ENCODE measurements around the gene SNRNP27. TPM values are rescaled to one million over a fixed set of nuclear protein-coding genes. Genes with fewer than 3 reads are reported as not detected.

The SNRNP27 gene, protein sequence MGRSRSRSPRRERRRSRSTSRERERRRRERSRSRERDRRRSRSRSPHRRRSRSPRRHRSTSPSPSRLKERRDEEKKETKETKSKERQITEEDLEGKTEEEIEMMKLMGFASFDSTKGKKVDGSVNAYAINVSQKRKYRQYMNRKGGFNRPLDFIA
- 74.1 and 74.2 TPM in 2 replicates for polyA plus RNA-seq (2013)

DNA sequence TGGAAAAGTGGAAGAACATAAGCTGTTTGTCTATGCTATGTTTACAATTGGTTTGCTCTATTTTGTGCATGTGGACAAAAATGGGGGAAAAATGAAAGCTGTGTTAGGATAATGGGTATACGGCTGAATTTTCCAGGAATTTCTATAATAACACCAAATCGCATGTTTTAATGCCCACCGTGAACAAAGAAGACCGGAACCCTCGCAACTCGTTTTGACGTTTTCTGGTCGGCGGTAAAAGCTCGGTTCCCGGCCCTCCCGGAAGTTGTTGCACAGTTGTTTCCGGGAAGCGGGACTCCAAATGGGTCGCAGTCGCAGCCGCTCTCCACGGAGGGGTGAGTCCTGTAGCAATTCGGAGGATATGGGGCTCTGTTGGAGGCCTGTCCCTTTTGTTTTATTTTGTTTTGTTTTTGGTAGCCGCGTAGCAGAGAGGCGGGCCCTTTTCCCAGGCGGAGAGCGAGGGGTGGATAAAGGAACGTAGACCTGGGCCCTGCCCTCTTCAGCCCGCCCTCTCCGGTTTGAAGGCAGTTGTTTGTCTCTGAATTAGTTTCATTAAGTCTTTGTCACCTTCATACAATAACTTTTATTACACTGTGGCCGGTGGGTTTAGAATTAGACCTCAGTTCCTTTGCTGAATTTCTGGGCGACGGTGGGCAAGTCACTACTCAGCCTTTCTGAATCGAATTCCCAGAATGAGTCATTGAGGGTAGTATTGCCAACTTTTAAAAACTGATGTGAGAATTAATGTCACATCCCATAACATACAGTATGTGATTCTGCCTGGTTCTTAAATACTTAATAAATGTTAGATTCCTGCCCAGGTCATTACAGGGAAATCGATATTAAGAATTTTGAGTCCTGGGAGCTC, at the start of gene SNRNP27:
Gene SNRNP27, plus strand, starts transcription at position 273 of the 868 bp plus-strand sequence. Its CDS starts 29 bp downstream, at position 302.
- H2AK5ac ChIP-seq (ENCODE audit: low read length): no peak within 1 kb of the TSS
- H3K79me2 ChIP-seq (ENCODE audit: control insufficient read depth, insufficient read depth, low read length, poor library complexity): peaks cover 6% of the 10 kb centered on the region
- peak within 1 kb of the TSS; percentile 86 for H2AFZ ChIP-seq (ENCODE audit: insufficient read depth, low read length, poor library complexity)
- H2BK120ac ChIP-seq (ENCODE audit: insufficient read depth, low read length, poor library complexity): peak within 1 kb of the TSS; percentile 7
- peak within 1 kb of the TSS; percentile 70 for H4K12ac ChIP-seq (ENCODE audit: low read depth, low read length)
- H2BK5ac ChIP-seq (ENCODE audit: low read depth, low read length, poor library complexity): peak within 1 kb of the TSS; percentile 26
- no peaks in the 10 kb centered on the region for H3K27me3 ChIP-seq (ENCODE audit: insufficient read depth, low read length)
- no peaks in the 10 kb centered on the region for H3K9me3 ChIP-seq (ENCODE audit: insufficient read depth, low read depth, low read length)
- peak within 1 kb of the TSS; percentile 55 for H4K91ac ChIP-seq (ENCODE audit: low read depth, low read length)
- H3K4me3 ChIP-seq (ENCODE audit: low read depth, low read length): peak within 1 kb of the TSS; percentile 78
- peaks cover 4% of the 10 kb centered on the region for H3K79me1 ChIP-seq (ENCODE audit: low read length)
- peaks cover 12 to 13% of the 10 kb centered on the region in 2 experiments for H3K36me3 ChIP-seq (ENCODE audit: control insufficient read depth in 1 of 2, insufficient read depth in 2 of 2, low read length in 2 of 2)
- WGBS (ENCODE audit: extremely low coverage, insufficient coverage, insufficient read length): no CpG with 5 or more reads among the region's 32 CpGs
- peak within 1 kb of the TSS; percentile 90 for H4K8ac ChIP-seq (ENCODE audit: low read depth, low read length)
- peak; percentile 46 to 73 for DNase-seq
- H3K4me1 ChIP-seq (ENCODE audit: control insufficient read depth in 1 of 2, insufficient read depth in 2 of 2, low read length in 2 of 2): peaks cover 3 to 6% of the 10 kb centered on the region in 2 experiments
- peak within 1 kb of the TSS; percentile 62 for H3K4me2 ChIP-seq (ENCODE audit: low read length)
- peak within 1 kb of the TSS; percentile 84 for H3K18ac ChIP-seq (ENCODE audit: low read length)
- H2BK12ac ChIP-seq (ENCODE audit: low read length): no peak within 1 kb of the TSS
- H3K14ac ChIP-seq (ENCODE audit: low read length): peak within 1 kb of the TSS; percentile 46
- H3K27ac ChIP-seq (ENCODE audit: low read depth, low read length): peak within 1 kb of the TSS; percentile 3
- H3K23ac ChIP-seq (ENCODE audit: low read length): no peak within 1 kb of the TSS
- H3K4ac ChIP-seq (ENCODE audit: low read depth, low read length): peak within 1 kb of the TSS; percentile 93
- peak within 1 kb of the TSS; percentile 70 for H3K9ac ChIP-seq (ENCODE audit: low read length)

DNA sequence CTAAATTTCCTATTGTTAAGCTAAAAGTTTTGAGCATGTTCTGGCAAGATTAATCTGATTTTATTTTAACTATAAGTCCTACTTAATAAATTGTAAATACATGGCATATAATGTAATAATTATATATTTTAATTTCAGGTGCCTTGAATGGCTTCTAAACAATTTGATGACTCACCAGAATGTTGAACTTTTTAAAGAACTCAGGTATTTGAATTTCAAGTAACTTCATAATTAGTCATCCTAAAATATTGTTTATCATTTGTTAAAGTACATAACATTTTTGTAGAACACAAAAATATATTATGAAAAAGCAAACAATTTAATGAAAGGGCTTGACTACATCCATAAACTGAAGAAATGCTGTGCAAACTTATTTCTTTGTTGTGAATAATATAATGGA, 49.8 kb upstream of the SNRNP27 start:
- Histone ChIP-seq H4K8ac (ENCODE audit: low read depth, low read length) (no peak overlapping the region), H3K27me3 (ENCODE audit: insufficient read depth, low read length) (no peaks in the 10 kb centered on the region), H3K27ac (ENCODE audit: low read depth, low read length) (no peak overlapping the region), H3K4me1 (ENCODE audit: control insufficient read depth in 1 of 2, insufficient read depth in 2 of 2, low read length in 2 of 2) (peaks cover 0 to 3% of the 10 kb centered on the region in 2 experiments), H3K14ac (ENCODE audit: low read length) (no peak overlapping the region), H3K79me1 (ENCODE audit: low read length) (no peaks in the 10 kb centered on the region), H2AFZ (ENCODE audit: insufficient read depth, low read length, poor library complexity) (no peak overlapping the region), H3K9ac (ENCODE audit: low read length) (no peak overlapping the region), H3K4ac (ENCODE audit: low read depth, low read length) (no peak overlapping the region), H3K23ac (ENCODE audit: low read length) (no peak overlapping the region), H3K4me3 (ENCODE audit: low read depth, low read length) (no peak overlapping the region), H3K79me2 (ENCODE audit: control insufficient read depth, insufficient read depth, low read length, poor library complexity) (no peaks in the 10 kb centered on the region), H3K18ac (ENCODE audit: low read length) (no peak overlapping the region), H2BK5ac (ENCODE audit: low read depth, low read length, poor library complexity) (no peak overlapping the region), H4K91ac (ENCODE audit: low read depth, low read length) (no peak overlapping the region), H4K12ac (ENCODE audit: low read depth, low read length) (no peak overlapping the region), H3K4me2 (ENCODE audit: low read length) (no peak overlapping the region), H3K9me3 (ENCODE audit: insufficient read depth, low read depth, low read length) (no peaks in the 10 kb centered on the region), H3K36me3 (ENCODE audit: control insufficient read depth in 1 of 2, insufficient read depth in 2 of 2, low read length in 2 of 2) (peaks cover 15 to 18% of the 10 kb centered on the region in 2 experiments), H2BK120ac (ENCODE audit: insufficient read depth, low read length, poor library complexity) (no peak overlapping the region), H2BK12ac (ENCODE audit: low read length) (no peak overlapping the region), H2AK5ac (ENCODE audit: low read length) (no peak overlapping the region)
- DNase-seq: peak in 1 of 2 donors; percentile 36

DNA sequence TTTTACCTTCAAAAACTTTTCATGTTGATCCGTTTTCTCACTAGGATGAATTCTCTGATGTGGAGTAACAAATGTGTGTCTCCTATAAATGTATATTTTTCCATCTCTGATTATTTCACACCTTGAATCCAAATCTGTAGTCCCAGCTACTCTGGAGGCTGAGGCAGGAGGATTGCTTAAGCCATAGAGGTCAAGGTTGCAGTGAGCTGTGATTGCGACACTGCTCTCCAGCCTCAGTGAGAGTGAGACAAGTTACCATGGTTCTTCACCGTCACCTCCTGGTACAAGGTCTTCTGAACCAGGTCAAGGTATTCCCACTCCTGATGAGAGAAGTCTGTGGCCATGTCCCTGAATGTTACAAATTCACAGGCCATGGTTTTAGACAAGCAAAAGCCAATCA, 49.2 kb upstream of the SNRNP27 start:
- no peaks in the 10 kb centered on the region for H3K79me1 ChIP-seq (ENCODE audit: low read length)
- no peak overlapping the region for H3K9ac ChIP-seq (ENCODE audit: low read length)
- H3K79me2 ChIP-seq (ENCODE audit: control insufficient read depth, insufficient read depth, low read length, poor library complexity): no peaks in the 10 kb centered on the region
- H3K4me1 ChIP-seq (ENCODE audit: control insufficient read depth in 1 of 2, insufficient read depth in 2 of 2, low read length in 2 of 2): peaks cover 0 to 3% of the 10 kb centered on the region in 2 experiments
- peak in 1 of 2 donors; percentile 68 for DNase-seq
- H3K14ac ChIP-seq (ENCODE audit: low read length): no peak overlapping the region
- no peak overlapping the region for H2BK120ac ChIP-seq (ENCODE audit: insufficient read depth, low read length, poor library complexity)
- H2BK5ac ChIP-seq (ENCODE audit: low read depth, low read length, poor library complexity): no peak overlapping the region
- peaks cover 15 to 18% of the 10 kb centered on the region in 2 experiments for H3K36me3 ChIP-seq (ENCODE audit: control insufficient read depth in 1 of 2, insufficient read depth in 2 of 2, low read length in 2 of 2)
- H4K91ac ChIP-seq (ENCODE audit: low read depth, low read length): no peak overlapping the region
- no peak overlapping the region for H3K27ac ChIP-seq (ENCODE audit: low read depth, low read length)
- H3K4me3 ChIP-seq (ENCODE audit: low read depth, low read length): no peak overlapping the region
- H3K18ac ChIP-seq (ENCODE audit: low read length): no peak overlapping the region
- no peak overlapping the region for H4K8ac ChIP-seq (ENCODE audit: low read depth, low read length)
- no CpG with 5 or more reads among the region's 3 CpGs for WGBS (ENCODE audit: extremely low coverage, insufficient coverage, insufficient read length)
- no peak overlapping the region for H3K4me2 ChIP-seq (ENCODE audit: low read length)
- no peak overlapping the region for H4K12ac ChIP-seq (ENCODE audit: low read depth, low read length)
- no peak overlapping the region for H2BK12ac ChIP-seq (ENCODE audit: low read length)
- H2AK5ac ChIP-seq (ENCODE audit: low read length): no peak overlapping the region
- H2AFZ ChIP-seq (ENCODE audit: insufficient read depth, low read length, poor library complexity): no peak overlapping the region
- no peak overlapping the region for H3K23ac ChIP-seq (ENCODE audit: low read length)
- H3K27me3 ChIP-seq (ENCODE audit: insufficient read depth, low read length): no peaks in the 10 kb centered on the region
- no peaks in the 10 kb centered on the region for H3K9me3 ChIP-seq (ENCODE audit: insufficient read depth, low read depth, low read length)
- no peak overlapping the region for H3K4ac ChIP-seq (ENCODE audit: low read depth, low read length)

DNA sequence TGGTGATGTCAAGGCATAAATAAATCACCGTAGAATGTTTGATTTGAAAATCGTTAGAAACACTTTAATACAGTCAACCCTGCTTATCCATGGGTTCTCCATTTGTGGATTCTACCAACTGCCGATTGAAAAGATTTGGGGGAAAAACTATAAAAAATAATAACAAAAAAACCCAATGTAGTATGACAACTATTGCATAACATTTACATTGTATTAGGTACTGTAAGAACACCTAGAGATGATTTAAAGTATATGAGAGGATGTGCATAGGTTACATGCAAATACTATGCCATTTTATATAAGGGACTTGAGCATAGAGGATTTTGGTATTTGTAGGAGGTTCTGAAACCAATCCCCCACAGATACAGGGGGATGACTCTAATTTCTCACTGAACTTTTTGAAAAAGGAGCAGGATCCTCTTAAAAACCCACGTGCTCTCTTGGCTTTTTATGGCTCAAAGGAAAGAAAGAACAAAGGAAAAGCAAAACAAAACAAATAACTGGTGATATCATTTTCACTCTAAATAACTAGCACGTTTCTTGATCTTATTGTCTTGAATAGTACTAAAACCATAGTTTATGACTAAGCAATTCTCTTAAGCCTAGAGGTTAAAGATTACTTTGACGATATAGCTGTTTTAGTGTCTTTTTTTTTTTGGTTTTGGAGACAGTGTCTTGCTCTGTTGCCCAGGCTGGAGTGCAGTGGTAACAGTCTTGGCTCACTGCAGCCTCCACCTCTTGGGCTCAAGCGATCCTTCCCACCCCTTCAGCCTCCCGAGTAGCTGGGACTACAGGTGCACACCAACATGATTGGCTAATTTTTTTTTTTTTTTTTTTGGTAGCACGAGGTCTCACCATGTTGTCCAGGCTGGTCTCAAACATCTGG, 47.3 kb upstream of the SNRNP27 start:
- H3K23ac ChIP-seq (ENCODE audit: low read length): no peak overlapping the region
- H3K4me1 ChIP-seq (ENCODE audit: control insufficient read depth in 1 of 2, insufficient read depth in 2 of 2, low read length in 2 of 2): peaks cover 0 to 3% of the 10 kb centered on the region in 2 experiments
- no peak overlapping the region for H4K91ac ChIP-seq (ENCODE audit: low read depth, low read length)
- H3K18ac ChIP-seq (ENCODE audit: low read length): no peak overlapping the region
- no peak overlapping the region for H3K9ac ChIP-seq (ENCODE audit: low read length)
- H2BK12ac ChIP-seq (ENCODE audit: low read length): no peak overlapping the region
- H2BK5ac ChIP-seq (ENCODE audit: low read depth, low read length, poor library complexity): no peak overlapping the region
- H4K12ac ChIP-seq (ENCODE audit: low read depth, low read length): no peak overlapping the region
- WGBS (ENCODE audit: extremely low coverage, insufficient coverage, insufficient read length): no CpG with 5 or more reads among the region's 9 CpGs
- no peak overlapping the region for H2AK5ac ChIP-seq (ENCODE audit: low read length)
- H3K4ac ChIP-seq (ENCODE audit: low read depth, low read length): no peak overlapping the region
- H2AFZ ChIP-seq (ENCODE audit: insufficient read depth, low read length, poor library complexity): no peak overlapping the region
- no peaks in the 10 kb centered on the region for H3K79me1 ChIP-seq (ENCODE audit: low read length)
- H3K36me3 ChIP-seq (ENCODE audit: control insufficient read depth in 1 of 2, insufficient read depth in 2 of 2, low read length in 2 of 2): peaks cover 12 to 14% of the 10 kb centered on the region in 2 experiments
- no peaks in the 10 kb centered on the region for H3K27me3 ChIP-seq (ENCODE audit: insufficient read depth, low read length)
- H2BK120ac ChIP-seq (ENCODE audit: insufficient read depth, low read length, poor library complexity): no peak overlapping the region
- no peak overlapping the region for H4K8ac ChIP-seq (ENCODE audit: low read depth, low read length)
- no peak overlapping the region for H3K27ac ChIP-seq (ENCODE audit: low read depth, low read length)
- H3K4me2 ChIP-seq (ENCODE audit: low read length): no peak overlapping the region
- no peak for DNase-seq
- no peaks in the 10 kb centered on the region for H3K79me2 ChIP-seq (ENCODE audit: control insufficient read depth, insufficient read depth, low read length, poor library complexity)
- H3K14ac ChIP-seq (ENCODE audit: low read length): no peak overlapping the region
- H3K4me3 ChIP-seq (ENCODE audit: low read depth, low read length): no peak overlapping the region
- no peaks in the 10 kb centered on the region for H3K9me3 ChIP-seq (ENCODE audit: insufficient read depth, low read depth, low read length)

Data from trophoblast cell (in vitro differentiated cells and primary cell).